Thoracic aorta (tissue), 2 donors: ENCODE measurements around the gene CXCR3. TPM values are rescaled to one million over a fixed set of nuclear protein-coding genes. Genes with fewer than 3 reads are reported as not detected.
"Not testable (repeated sequence)": the region's sequence is repeated elsewhere in the genome, so short reads cannot be mapped to it uniquely, and the experiment has no call there.

ENCODE experiments used
- ATAC-seq: fragments of 150-250 bp; one replicate; pipeline ENCODE4 v1.8.0; 2017; ENCODE audit warnings: low read depth; ENCODE audit not compliant: insufficient number of reproducible peaks, low FRiP score
- DNase-seq: peaks from one replicate; pipeline ENCODE4 v3.0.0-alpha.2; 2020; ENCODE audit warnings: low spot score
- H3K27ac ChIP-seq, 2 donors: fragments of 200-600 bp; sonication (generic); 1 replicate in 1 of 2; 2 replicates in 1 of 2; pipeline ENCODE4 v1.5.1; 2016; ENCODE audit warnings: mild to moderate bottlenecking in 2 of 2, moderate library complexity in 2 of 2
- H3K27me3 ChIP-seq: fragments of 200-600 bp; sonication (generic); replicated peaks from 2 replicates; pipeline ENCODE4 v1.6.0; 2016; ENCODE audit warnings: mild to moderate bottlenecking; ENCODE audit not compliant: insufficient read depth
- H3K36me3 ChIP-seq: fragments of 200-600 bp; sonication (generic); one replicate; pipeline ENCODE4 v1.5.1; 2016
- H3K4me1 ChIP-seq, 2 donors: fragments of 200-600 bp; sonication (generic); 1 replicate in 1 of 2; 2 replicates in 1 of 2; pipeline versions ENCODE4 v1.5.1 to v1.6.0; 2016; ENCODE audit warnings: low read depth in 2 of 2, mild to moderate bottlenecking in 1 of 2; ENCODE audit not compliant: control insufficient read depth in 1 of 2
- H3K4me3 ChIP-seq: fragments of 200-600 bp; sonication (generic); 2 replicates; pipeline ENCODE4 v1.5.1; 2016; ENCODE audit warnings: mild to moderate bottlenecking
- H3K9me3 ChIP-seq: fragments of 200-600 bp; sonication (generic); 2 replicates; pipeline ENCODE4 v1.5.1; 2016
- total RNA-seq, 2 donors: library from RNA; depleted of rRNA; stranded (reverse); fragments of >200 nt; gene quantifications; one replicate each; pipeline versions ENCODE4 v1.1.0 to v1.2.3, GENCODE V29; 2016
- TF ChIP-seq, protein P1 (sequence below): fragments of 200-600 bp; sonication (generic); IDR thresholded peaks from one replicate; pipeline ENCODE4 v1.5.1; 2019; ENCODE audit warnings: antibody characterized with exemption

Gene CXCR3
- total RNA-seq, 2 donors from 2014 or later, result 0.99 TPM; not detected in 1

DNA sequence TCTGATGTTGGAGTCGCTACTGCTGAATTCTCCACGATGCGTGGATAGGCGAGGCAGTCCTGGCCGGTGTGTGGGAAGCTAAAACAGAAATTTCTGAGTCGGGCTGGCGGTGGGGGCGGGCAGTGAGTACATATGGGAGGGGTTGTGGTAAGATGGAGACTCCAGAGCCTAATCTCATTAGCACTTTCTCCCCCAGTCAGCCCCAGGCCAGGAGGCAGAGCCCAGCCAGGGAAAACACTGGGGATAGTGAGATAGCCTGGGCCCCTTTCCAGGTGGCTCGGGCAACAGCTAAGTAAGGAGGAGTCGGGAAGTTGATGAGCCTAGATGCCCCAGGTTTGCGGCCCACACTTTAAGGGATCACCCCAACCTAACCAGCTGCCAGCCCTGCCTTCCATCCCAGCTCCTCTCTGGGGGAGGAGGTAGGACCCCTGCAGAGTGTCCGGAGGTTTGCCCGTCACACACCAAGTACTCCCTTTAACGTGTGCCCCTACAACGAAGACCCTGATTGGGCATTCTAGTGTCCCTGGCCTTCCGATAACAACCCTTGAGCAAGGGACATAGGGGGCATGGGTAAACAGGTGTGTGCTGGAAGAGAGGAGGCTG is 46.7 kb upstream of the CXCR3 start:
- H3K27ac ChIP-seq, result no peak overlapping the region
- no peaks in the 10 kb centered on the region for H3K36me3 ChIP-seq
- DNase-seq, result no peak
- TF ChIP-seq, protein P1, sequence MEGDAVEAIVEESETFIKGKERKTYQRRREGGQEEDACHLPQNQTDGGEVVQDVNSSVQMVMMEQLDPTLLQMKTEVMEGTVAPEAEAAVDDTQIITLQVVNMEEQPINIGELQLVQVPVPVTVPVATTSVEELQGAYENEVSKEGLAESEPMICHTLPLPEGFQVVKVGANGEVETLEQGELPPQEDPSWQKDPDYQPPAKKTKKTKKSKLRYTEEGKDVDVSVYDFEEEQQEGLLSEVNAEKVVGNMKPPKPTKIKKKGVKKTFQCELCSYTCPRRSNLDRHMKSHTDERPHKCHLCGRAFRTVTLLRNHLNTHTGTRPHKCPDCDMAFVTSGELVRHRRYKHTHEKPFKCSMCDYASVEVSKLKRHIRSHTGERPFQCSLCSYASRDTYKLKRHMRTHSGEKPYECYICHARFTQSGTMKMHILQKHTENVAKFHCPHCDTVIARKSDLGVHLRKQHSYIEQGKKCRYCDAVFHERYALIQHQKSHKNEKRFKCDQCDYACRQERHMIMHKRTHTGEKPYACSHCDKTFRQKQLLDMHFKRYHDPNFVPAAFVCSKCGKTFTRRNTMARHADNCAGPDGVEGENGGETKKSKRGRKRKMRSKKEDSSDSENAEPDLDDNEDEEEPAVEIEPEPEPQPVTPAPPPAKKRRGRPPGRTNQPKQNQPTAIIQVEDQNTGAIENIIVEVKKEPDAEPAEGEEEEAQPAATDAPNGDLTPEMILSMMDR, result no peak
- no peak for ATAC-seq
- H3K27me3 ChIP-seq, result no peaks in the 10 kb centered on the region
- H3K4me1 ChIP-seq, result no peaks in the 10 kb centered on the region
- H3K4me3 ChIP-seq, result no peak overlapping the region
- no peaks in the 10 kb centered on the region for H3K9me3 ChIP-seq

- DNase-seq, ATAC-seq: not testable (repeated sequence)
Measured at GRCh38 chrX:71664202-71664601, 45.9 kb upstream of the CXCR3 start.

DNA sequence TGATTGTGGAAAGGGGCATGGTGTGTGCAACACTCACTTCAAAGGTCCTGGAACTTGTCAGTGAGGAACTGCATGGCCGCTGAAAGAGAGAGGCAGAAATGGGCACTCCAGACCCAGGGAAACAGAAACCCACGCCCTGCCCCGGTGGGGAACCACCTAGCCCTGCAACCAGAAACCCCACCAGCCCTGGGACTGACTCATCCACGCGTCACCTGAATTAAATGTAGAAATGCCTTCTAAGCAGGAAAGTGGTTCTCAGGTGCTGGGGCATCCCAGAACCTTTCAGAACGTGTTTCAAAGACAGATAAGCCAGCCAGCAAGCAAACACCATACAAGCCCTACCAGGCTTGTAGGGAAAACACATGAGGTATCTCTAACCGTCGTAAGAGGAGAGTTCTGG is 44.9 kb upstream of the CXCR3 start:
- not testable (repeated sequence) for H3K4me3 ChIP-seq, H3K4me1 ChIP-seq, DNase-seq, H3K9me3 ChIP-seq, ATAC-seq, H3K36me3 ChIP-seq, H3K27me3 ChIP-seq, H3K27ac ChIP-seq

More at GRCh38 chrX:71664202-71664601, 45.9 kb upstream of the CXCR3 start:
- H3K27ac ChIP-seq, H3K27me3 ChIP-seq, H3K9me3 ChIP-seq, H3K36me3 ChIP-seq, H3K4me1 ChIP-seq, H3K4me3 ChIP-seq: not testable (repeated sequence)

DNA sequence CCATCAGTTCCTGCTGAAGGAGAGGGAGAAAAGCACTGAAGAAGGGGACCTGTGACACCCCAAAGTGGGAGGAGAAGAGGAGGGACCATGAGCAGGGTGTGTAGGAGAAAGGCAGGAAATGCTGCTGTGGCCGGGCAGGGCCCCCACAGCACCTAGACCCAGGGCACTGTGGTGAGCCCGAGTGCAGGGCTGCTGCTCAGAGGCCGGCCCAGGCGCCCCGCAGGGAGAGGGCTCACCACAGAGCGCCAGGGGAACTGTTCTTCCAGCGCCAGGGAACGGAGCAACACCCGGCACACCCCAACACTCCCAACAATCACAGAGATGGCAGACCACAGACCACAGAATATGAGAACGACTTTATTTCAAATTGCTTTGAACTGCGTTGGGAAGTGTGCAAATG is 44.3 kb upstream of the CXCR3 start:
- not testable (repeated sequence) for H3K36me3 ChIP-seq, H3K4me1 ChIP-seq, ATAC-seq, H3K27me3 ChIP-seq, H3K9me3 ChIP-seq, H3K4me3 ChIP-seq, DNase-seq, H3K27ac ChIP-seq

DNA sequence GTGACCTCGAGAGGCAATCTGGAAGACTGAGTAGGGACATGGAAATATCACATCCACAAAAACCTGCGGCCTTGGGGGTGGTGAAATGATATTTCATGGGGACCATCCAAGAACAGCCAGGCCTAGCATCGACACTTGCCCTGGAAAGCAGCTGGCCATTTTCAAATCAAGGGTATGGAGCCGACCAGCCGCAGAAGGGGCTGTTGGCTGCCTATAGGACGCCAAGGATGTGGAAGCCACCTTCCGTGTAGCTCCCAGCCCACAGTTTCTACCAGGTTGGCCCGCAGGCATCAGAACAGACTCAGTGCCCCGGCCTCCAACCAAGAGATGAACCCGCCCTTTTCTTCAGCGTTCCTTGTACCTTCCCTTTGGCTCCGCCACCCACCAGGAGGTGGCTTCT is 43.6 kb upstream of the CXCR3 start:
- DNase-seq (no peak), ATAC-seq (no peak)
- Histone ChIP-seq H3K36me3 (no peaks in the 10 kb centered on the region), H3K27ac (no peak overlapping the region), H3K9me3 (no peaks in the 10 kb centered on the region), H3K27me3 (no peaks in the 10 kb centered on the region), H3K4me3 (no peak overlapping the region), H3K4me1 (no peaks in the 10 kb centered on the region)
- TF ChIP-seq, protein P1, result no peak

GRCh38 chrX:71660562-71661416 is 42.5 kb upstream of the CXCR3 start:
- ATAC-seq, result no peak
- TF ChIP-seq, protein P1, result no peak
- H3K9me3 ChIP-seq, result no peaks in the 10 kb centered on the region
- no peak overlapping the region for H3K27ac ChIP-seq
- no peak overlapping the region for H3K4me3 ChIP-seq
- no peaks in the 10 kb centered on the region for H3K36me3 ChIP-seq
- no peak for DNase-seq
- H3K27me3 ChIP-seq, result no peaks in the 10 kb centered on the region
- H3K4me1 ChIP-seq, result no peaks in the 10 kb centered on the region
